Type B pancreatic cell (in vitro differentiated cells): ENCODE results near the gene MICU1. TPM values are rescaled to one million over a fixed set of nuclear protein-coding genes. Genes with fewer than 3 reads are reported as not detected.

Experiments used
- DNase-seq: peaks from one replicate; pipeline ENCODE4 v3.0.0; 2021; ENCODE audit warnings: mixed read lengths; ENCODE audit not compliant: unreplicated experiment; ENCODE audit errors: extremely low spot score
- H3K27ac Mint-ChIP-seq: 2 replicates; pipeline ENCODE4 v1.8.0; 2021; ENCODE audit warnings: mild to moderate bottlenecking, mixed read lengths
- H3K27me3 Mint-ChIP-seq: 2 replicates; pipeline ENCODE4 v1.8.0; 2021; ENCODE audit warnings: mixed read lengths
- H3K36me3 Mint-ChIP-seq: 2 replicates; pipeline ENCODE4 v1.8.0; 2021; ENCODE audit warnings: mixed read lengths
- H3K4me1 Mint-ChIP-seq: one replicate; pipeline ENCODE4 v1.8.0; 2021; ENCODE audit warnings: mixed read lengths; ENCODE audit not compliant: unreplicated experiment
- H3K4me3 Mint-ChIP-seq: 2 replicates; pipeline ENCODE4 v1.8.0; 2021; ENCODE audit warnings: mild to moderate bottlenecking, mixed read lengths
- H3K9me3 Mint-ChIP-seq: 2 replicates; pipeline ENCODE4 v1.8.0; 2021; ENCODE audit warnings: mixed read lengths
- CTCF ChIP-seq: fragments of 200-600 bp; sonication (generic); conservative IDR thresholded peaks from 2 replicates; pipeline ENCODE4 v1.5.0; 2021; ENCODE audit warnings: antibody characterized with exemption, mild to moderate bottlenecking
- total RNA-seq: library from RNA; stranded (reverse); gene quantifications from 2 replicates; pipeline ENCODE4 v1.2.1, GENCODE V29; 2021; ENCODE audit warnings: low replicate concordance

The MICU1 gene
- total RNA-seq, 1 donor from 2014 or later, result 40.3 TPM

GRCh38 chr10:72612203-72612826, 13.6 kb downstream of the MICU1 start:
- H3K27me3 Mint-ChIP-seq, result no peaks in the 10 kb centered on the region
- H3K36me3 Mint-ChIP-seq, result peaks cover 23% of the 10 kb centered on the region
- peak overlapping the region; percentile 18 for H3K27ac Mint-ChIP-seq
- peak overlapping the region; percentile 43 for H3K4me3 Mint-ChIP-seq
- no peak for TF ChIP-seq CTCF
- no peaks in the 10 kb centered on the region for H3K9me3 Mint-ChIP-seq
- no peak for DNase-seq
- peaks cover 15% of the 10 kb centered on the region for H3K4me1 Mint-ChIP-seq

GRCh38 chr10:72611783-72612182, 14.1 kb downstream of the MICU1 start:
- Mint-ChIP-seq H3K27ac (peak overlapping the region; percentile 18), H3K27me3 (no peaks in the 10 kb centered on the region), H3K4me3 (peak overlapping the region; percentile 55), H3K4me1 (peaks cover 15% of the 10 kb centered on the region), H3K36me3 (peaks cover 20% of the 10 kb centered on the region), H3K9me3 (no peaks in the 10 kb centered on the region)
- DNase-seq, result no peak
- TF ChIP-seq CTCF, result no peak

GRCh38 chr10:72610466-72610865, 15.4 kb downstream of the MICU1 start:
- Mint-ChIP-seq H3K4me3 (no peak overlapping the region), H3K4me1 (peaks cover 15% of the 10 kb centered on the region), H3K9me3 (no peaks in the 10 kb centered on the region), H3K27ac (no peak overlapping the region), H3K27me3 (no peaks in the 10 kb centered on the region), H3K36me3 (peaks cover 12% of the 10 kb centered on the region)
- no peak for TF ChIP-seq CTCF
- no peak for DNase-seq

GRCh38 chr10:72605122-72605521, 20.8 kb downstream of the MICU1 start:
- TF ChIP-seq CTCF, result no peak

GRCh38 chr10:72601144-72601543, 24.7 kb downstream of the MICU1 start:
- Mint-ChIP-seq H3K27ac (no peak overlapping the region), H3K4me1 (peaks cover 15% of the 10 kb centered on the region), H3K27me3 (no peaks in the 10 kb centered on the region), H3K36me3 (peaks cover 5% of the 10 kb centered on the region), H3K4me3 (no peak overlapping the region), H3K9me3 (no peaks in the 10 kb centered on the region)
- DNase-seq, result no peak
- TF ChIP-seq CTCF, result no peak

More at GRCh38 chr10:72605122-72605521, 20.8 kb downstream of the MICU1 start:
- no peak for DNase-seq
- Mint-ChIP-seq H3K4me1 (peaks cover 11% of the 10 kb centered on the region), H3K36me3 (peaks cover 10% of the 10 kb centered on the region), H3K27ac (no peak overlapping the region), H3K4me3 (no peak overlapping the region), H3K9me3 (no peaks in the 10 kb centered on the region), H3K27me3 (no peaks in the 10 kb centered on the region)
